Gastrocnemius medialis (tissue), 4 donors: ENCODE data around the gene ZNF181. TPM values are rescaled to one million over a fixed set of nuclear protein-coding genes. Genes with fewer than 3 reads are reported as not detected.

Experiments used
- ATAC-seq, 2 donors: fragments of 150-250 bp; one replicate each; pipeline ENCODE4 v1.9.1; 2016
- DNase-seq, 2 donors: peaks; one replicate each; pipeline ENCODE4 v3.0.0-alpha.2; 2019
- H3K27ac ChIP-seq, 4 donors: fragments of 200-600 bp; sonication (generic); 1 replicate in 1 of 4; 2 replicates in 3 of 4; pipeline ENCODE4 v1.5.1; 2016 to 2018; ENCODE audit warnings: mild to moderate bottlenecking in 2 of 4, moderate library complexity in 1 of 4
- H3K27me3 ChIP-seq, 3 donors: fragments of 200-600 bp; sonication (generic) in 2 of 3; 1 replicate in 1 of 3; 2 replicates in 2 of 3; pipeline versions ENCODE4 v1.5.1 to v1.6.0; 2016 to 2019; ENCODE audit warnings: mild to moderate bottlenecking in 1 of 3, moderate library complexity in 1 of 3
- H3K36me3 ChIP-seq, 2 donors: fragments of 200-600 bp; sonication (generic) in 1 of 2; one replicate each; pipeline ENCODE4 v1.5.1; 2017 to 2018
- H3K4me1 ChIP-seq, 2 donors: fragments of 200-600 bp; sonication (generic) in 1 of 2; one replicate each; pipeline ENCODE4 v1.5.1; 2016 to 2017; ENCODE audit warnings: mild to moderate bottlenecking in 2 of 2
- H3K4me3 ChIP-seq, 4 donors: fragments of 200-600 bp; sonication (generic) in 3 of 4; 1 replicate in 1 of 4; 2 replicates in 3 of 4; pipeline ENCODE4 v1.5.1; 2016 to 2019; ENCODE audit warnings: mild to moderate bottlenecking in 2 of 4
- H3K9me3 ChIP-seq, 3 donors: fragments of 200-600 bp; sonication (generic) in 2 of 3; 1 replicate in 1 of 3; 2 replicates in 2 of 3; pipeline ENCODE4 v1.5.1; 2016 to 2019
- POLR2A ChIP-seq, 2 donors: fragments of 450-650 bp; IDR thresholded peaks; one replicate each; pipeline ENCODE4 v1.6.1; 2017; ENCODE audit warnings: antibody characterized with exemption in 2 of 2, mild to moderate bottlenecking in 2 of 2, moderate library complexity in 2 of 2
- in situ Hi-C, 4 donors: fragments of 200-750 bp; cut with MboI; loops; one replicate each; pipeline versions ENCODE4 v1.15.0 to v1.8.0; 2017; ENCODE audit warnings: low sequenced_read_pairs in 4 of 4
- intact Hi-C: fragments of 100-400 bp; cut with DNase I; formaldehyde crosslinking; loops from one replicate; pipeline ENCODE4 v1.15.1; 2023; ENCODE audit warnings: low total_unique reads
- total RNA-seq, 4 donors: library from RNA; depleted of rRNA; stranded (reverse); fragments of >200 nt; gene quantifications; one replicate each; pipeline versions ENCODE4 v1.1.0 to v1.2.3, GENCODE V29; 2016
- TF ChIP-seq, protein P1 (sequence below), 5 experiments: fragments of 450-650 bp in 3 of 5; fragments of 200-600 bp in 2 of 5; sonication (generic) in 2 of 5; IDR thresholded peaks in 4 of 5; conservative IDR thresholded peaks in 1 of 5; 1 replicate in 4 of 5; 2 replicates in 1 of 5; pipeline ENCODE4 v1.5.1; 2016 to 2019; ENCODE audit warnings: antibody characterized with exemption in 5 of 5, mild to moderate bottlenecking in 3 of 5, moderate library complexity in 3 of 5

ZNF181 gene
- total RNA-seq, 4 donors from 2014 or later = 27.3 to 77.9 (median 49.3) TPM

- ATAC-seq = peak in 1 of 2 donors; percentile 56
- in situ Hi-C loops = no loop called here
These were observed 60.3 kb downstream of the ZNF181 start for GRCh38 chr19:34794066-34794960.

More at GRCh38 chr19:34794066-34794960, 60.3 kb downstream of the ZNF181 start:
- Histone ChIP-seq H3K27me3 (no peaks in the 10 kb centered on the region), H3K36me3 (no peaks in the 10 kb centered on the region), H3K4me1 (no peaks in the 10 kb centered on the region), H3K4me3 (no peak overlapping the region), H3K27ac (no peak overlapping the region), H3K9me3 (no peaks in the 10 kb centered on the region)
- intact Hi-C loops = no loop called here
- TF ChIP-seq POLR2A (IDR thresholded peaks at IDR 0.05) = no peak
- TF ChIP-seq, protein P1, sequence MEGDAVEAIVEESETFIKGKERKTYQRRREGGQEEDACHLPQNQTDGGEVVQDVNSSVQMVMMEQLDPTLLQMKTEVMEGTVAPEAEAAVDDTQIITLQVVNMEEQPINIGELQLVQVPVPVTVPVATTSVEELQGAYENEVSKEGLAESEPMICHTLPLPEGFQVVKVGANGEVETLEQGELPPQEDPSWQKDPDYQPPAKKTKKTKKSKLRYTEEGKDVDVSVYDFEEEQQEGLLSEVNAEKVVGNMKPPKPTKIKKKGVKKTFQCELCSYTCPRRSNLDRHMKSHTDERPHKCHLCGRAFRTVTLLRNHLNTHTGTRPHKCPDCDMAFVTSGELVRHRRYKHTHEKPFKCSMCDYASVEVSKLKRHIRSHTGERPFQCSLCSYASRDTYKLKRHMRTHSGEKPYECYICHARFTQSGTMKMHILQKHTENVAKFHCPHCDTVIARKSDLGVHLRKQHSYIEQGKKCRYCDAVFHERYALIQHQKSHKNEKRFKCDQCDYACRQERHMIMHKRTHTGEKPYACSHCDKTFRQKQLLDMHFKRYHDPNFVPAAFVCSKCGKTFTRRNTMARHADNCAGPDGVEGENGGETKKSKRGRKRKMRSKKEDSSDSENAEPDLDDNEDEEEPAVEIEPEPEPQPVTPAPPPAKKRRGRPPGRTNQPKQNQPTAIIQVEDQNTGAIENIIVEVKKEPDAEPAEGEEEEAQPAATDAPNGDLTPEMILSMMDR (IDR thresholded peaks at IDR 0.05 in 4 of 5, conservative IDR thresholded peaks at IDR 0.05 in 1 of 5) = no peak
- DNase-seq = peak in 1 of 2 donors; percentile 16

Other genes with a start within 250 kb of the ZNF181 start
- 1 to 10 TPM in 1 of 4 donors, under 1 TPM in 2, not detected in 1; 0.20 to 1.1 (median 0.20) TPM for gene SCGB2B2, start 57.1 kb upstream of the ZNF181 start, total RNA-seq
- 10 to 100 TPM; 14.9 to 43.2 (median 28.2) TPM for gene ZNF302, start 56.6 kb upstream of the ZNF181 start, total RNA-seq
- gene ZNF599, start 39.0 kb downstream of the ZNF181 start, total RNA-seq = 1 to 10 TPM; 1.2 to 6.3 (median 2.4) TPM
- 1 to 10 TPM in 2 of 4 donors, under 1 TPM in 2; 0.66 to 2.3 (median 0.92) TPM for gene ZNF30, start 192.7 kb downstream of the ZNF181 start, total RNA-seq
- 1 to 10 TPM; 1.7 to 3.5 (median 2.7) TPM for gene ZNF792, start 230.0 kb downstream of the ZNF181 start, total RNA-seq